Caco-2 (cell line): ENCODE measurements around the gene RIPOR3. TPM values are rescaled to one million over a fixed set of nuclear protein-coding genes. Genes with fewer than 3 reads are reported as not detected.
A peak's percentile ranks its signal among the peaks of the same experiment; 100 is the strongest.

Experiments used
- BruUV-seq: library from RNA; stranded (reverse); fragments of 400-500 nt; replicated peaks from 2 replicates; lab custom pipeline; 2021; lab: Mats Ljungman, UMichigan
- CTCF ChIA-PET: fragments of 300-600 bp; sonication (Branson Sonifier 250); formaldehyde crosslinking; loops from one replicate; lab custom pipeline; 2022; ENCODE audit warnings: antibody characterized with exemption; lab: Charles Lee
- POLR2A ChIA-PET: fragments of 300-600 bp; sonication (Branson Sonifier 250); formaldehyde crosslinking; loops from one replicate; lab custom pipeline; 2022; ENCODE audit warnings: antibody characterized with exemption; lab: Charles Lee
- DNase-seq, 2 experiments: peaks; one replicate each; pipeline versions ENCODE4 v3.0.0 to v3.0.0-alpha.2; 2020 to 2022
- H3K27me3 ChIP-seq: replicated peaks from 2 replicates; pipeline ENCODE4 v1.6.0; 2011; ENCODE audit warnings: low read length; ENCODE audit not compliant: control insufficient read depth, insufficient read depth
- H3K36me3 ChIP-seq: 2 replicates; pipeline ENCODE4 v1.5.1; 2011; ENCODE audit warnings: low read length; ENCODE audit not compliant: control insufficient read depth, insufficient read depth
- H3K4me1 ChIP-seq: fragments of 250-450 bp; sonication (Bioruptor Pico); 2 replicates; pipeline ENCODE4 v1.5.1; 2020; ENCODE audit warnings: mild to moderate bottlenecking
- H3K4me3 ChIP-seq: 2 replicates; pipeline ENCODE4 v1.5.1; 2011; ENCODE audit warnings: low read depth, mild to moderate bottlenecking, control low read depth, low read length
- H3K9me3 ChIP-seq: fragments of 250-450 bp; sonication (Bioruptor Pico); 2 replicates; pipeline ENCODE4 v1.5.1; 2020; ENCODE audit warnings: mild to moderate bottlenecking, moderate library complexity
- H3K27ac Mint-ChIP-seq: one replicate; pipeline ENCODE4 v1.8.0; 2022; ENCODE audit warnings: mixed read lengths; ENCODE audit not compliant: unreplicated experiment
- H3K27me3 Mint-ChIP-seq: one replicate; pipeline ENCODE4 v1.8.0; 2022; ENCODE audit warnings: mixed read lengths; ENCODE audit not compliant: insufficient read depth, unreplicated experiment
- H3K36me3 Mint-ChIP-seq: one replicate; pipeline ENCODE4 v1.8.0; 2022; ENCODE audit warnings: mild to moderate bottlenecking, mixed read lengths; ENCODE audit not compliant: insufficient read depth, unreplicated experiment
- H3K4me1 Mint-ChIP-seq: one replicate; pipeline ENCODE4 v1.8.0; 2022; ENCODE audit warnings: low read depth, mixed read lengths; ENCODE audit not compliant: unreplicated experiment
- H3K4me3 Mint-ChIP-seq: one replicate; pipeline ENCODE4 v1.8.0; 2022; ENCODE audit warnings: mild to moderate bottlenecking, moderate library complexity, mixed read lengths; ENCODE audit not compliant: unreplicated experiment
- H3K9me3 Mint-ChIP-seq: one replicate; pipeline ENCODE4 v1.8.0; 2022; ENCODE audit warnings: mixed read lengths; ENCODE audit not compliant: unreplicated experiment
- CTCF ChIP-seq, 2 experiments: fragments of 200-600 bp in 1 of 2; IDR thresholded peaks; 1 replicate in 1 of 2; 2 replicates in 1 of 2; pipeline versions ENCODE4 v1.5.1 to v1.8.0; 2011 to 2022; ENCODE audit warnings: antibody characterized with exemption in 1 of 2, control low read depth in 1 of 2, inconsistent platforms in 1 of 2, low read depth in 1 of 2, low read length in 1 of 2, mild to moderate bottlenecking in 1 of 2, moderate library complexity in 1 of 2; ENCODE audit not compliant: insufficient read depth in 1 of 2, severe bottlenecking in 1 of 2, unreplicated experiment in 1 of 2
- intact Hi-C: fragments of 100-400 bp; cut with micrococcal nuclease; formaldehyde crosslinking; loops from one replicate; pipeline ENCODE4 v1.10.0; 2022; ENCODE audit not compliant: unreplicated experiment
- total RNA-seq: library from RNA; stranded (reverse); gene quantifications from 2 replicates; pipeline ENCODE4 v1.2.3, GENCODE V29; 2022

Gene RIPOR3
- total RNA-seq, 1 experiment from 2014 or later: 0.18 TPM

GRCh38 chr20:50588034-50588736, 103.2 kb downstream of the RIPOR3 start:
- Mint-ChIP-seq H3K9me3 (no peaks in the 10 kb centered on the region), H3K4me3 (no peak overlapping the region), H3K4me1 (no peaks in the 10 kb centered on the region), H3K27ac (no peak overlapping the region), H3K36me3 (peaks cover 62% of the 10 kb centered on the region), H3K27me3 (no peaks in the 10 kb centered on the region)
- POLR2A ChIA-PET: interaction anchor here (0.5 kb wide), 1 partner anchor 208 kb away, joined by 4 read pairs; no protein-coding TSS in a partner anchor
- peak; percentile 87 to 94 for DNase-seq
- H3K36me3 ChIP-seq: peaks cover 6% of the 10 kb centered on the region
- no peaks in the 10 kb centered on the region for H3K27me3 ChIP-seq
- TF ChIP-seq CTCF (IDR thresholded peaks at IDR 0.05; ENCODE audit: insufficient read depth in 1 of 2, low read depth in 1 of 2, low read length in 1 of 2, severe bottlenecking in 1 of 2, unreplicated experiment in 1 of 2): peak; percentile 99 to 100
- no TSS peak for BruUV-seq
- no peak overlapping the region for H3K4me3 ChIP-seq
- no peaks in the 10 kb centered on the region for H3K9me3 ChIP-seq
- peaks cover 9% of the 10 kb centered on the region; the same call in 1 of the 2 replicates for H3K4me1 ChIP-seq
- intact Hi-C loops: no loop called here
- CTCF ChIA-PET: interaction anchor here (0.6 to 1.7 kb wide), 26 partner anchors 8 to 651 kb away, joined by 3 to 10 read pairs (median 4); partner anchors contain the start of gene BCAS4

GRCh38 chr20:50587291-50587961, 103.9 kb downstream of the RIPOR3 start:
- CTCF ChIA-PET: interaction anchor here (0.5 to 1.7 kb wide), 30 partner anchors 8 to 415 kb away, joined by 3 to 10 read pairs (median 4); partner anchors contain the start of gene BCAS4

More at GRCh38 chr20:50587291-50587961, 103.9 kb downstream of the RIPOR3 start:
- no peak overlapping the region for H3K4me3 Mint-ChIP-seq
- peak overlapping the region; percentile 23 for H3K27ac Mint-ChIP-seq
- H3K4me3 ChIP-seq: no peak overlapping the region
- DNase-seq: no peak
- H3K9me3 Mint-ChIP-seq: no peaks in the 10 kb centered on the region
- no peaks in the 10 kb centered on the region for H3K27me3 Mint-ChIP-seq
- no peaks in the 10 kb centered on the region for H3K4me1 Mint-ChIP-seq
- H3K27me3 ChIP-seq: no peaks in the 10 kb centered on the region
- intact Hi-C loops: no loop called here
- peaks cover 9% of the 10 kb centered on the region; the same call in 1 of the 2 replicates for H3K4me1 ChIP-seq
- no TSS peak for BruUV-seq
- H3K36me3 Mint-ChIP-seq: peaks cover 64% of the 10 kb centered on the region
- H3K9me3 ChIP-seq: no peaks in the 10 kb centered on the region
- POLR2A ChIA-PET: no interaction called here
- H3K36me3 ChIP-seq: peaks cover 6% of the 10 kb centered on the region
- no peak for TF ChIP-seq CTCF (IDR thresholded peaks at IDR 0.05; ENCODE audit: insufficient read depth in 1 of 2, low read depth in 1 of 2, low read length in 1 of 2, severe bottlenecking in 1 of 2, unreplicated experiment in 1 of 2)
